Endometrial microvascular endothelial cells (primary cell): ENCODE data around the gene DPP4. TPM values are rescaled to one million over a fixed set of nuclear protein-coding genes. Genes with fewer than 3 reads are reported as not detected.

Experiments used
- in situ Hi-C: cut with HindIII; loops from 2 replicates; pipeline ENCODE4 v1.10.0; 2017; ENCODE audit warnings: low sequenced_read_pairs, low pct_unique_long_range_greater_than_20kb; ENCODE audit errors: inconsistent ontology term
- total RNA-seq: library from RNA; depleted of rRNA; stranded (reverse); fragments of >200 nt; gene quantifications from one replicate; pipeline ENCODE4 v1.2.3, GENCODE V29; 2015; ENCODE audit errors: inconsistent ontology term

DPP4 gene
- total RNA-seq, 1 donor from 2014 or later, result 99.1 TPM

DNA sequence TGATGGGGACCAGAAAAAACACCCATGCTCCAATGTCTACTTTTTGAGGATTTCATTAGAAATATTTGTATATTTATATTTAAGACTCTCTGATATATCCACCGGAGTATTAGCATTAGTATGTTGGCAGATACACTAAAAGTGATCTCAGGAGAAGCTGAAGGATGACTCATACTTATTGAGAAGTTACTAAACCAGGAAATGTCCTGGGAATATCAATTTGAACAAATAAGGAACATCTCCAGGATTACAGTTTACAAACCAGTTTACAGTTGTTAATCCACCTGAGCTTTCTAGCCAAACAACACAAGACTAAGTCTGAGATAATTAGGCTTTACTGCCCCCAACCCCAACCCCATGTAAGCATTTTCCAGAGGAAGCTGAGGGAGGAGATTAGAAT is 16.1 kb upstream of the DPP4 start:
- in situ Hi-C loops, result no loop called here

DNA sequence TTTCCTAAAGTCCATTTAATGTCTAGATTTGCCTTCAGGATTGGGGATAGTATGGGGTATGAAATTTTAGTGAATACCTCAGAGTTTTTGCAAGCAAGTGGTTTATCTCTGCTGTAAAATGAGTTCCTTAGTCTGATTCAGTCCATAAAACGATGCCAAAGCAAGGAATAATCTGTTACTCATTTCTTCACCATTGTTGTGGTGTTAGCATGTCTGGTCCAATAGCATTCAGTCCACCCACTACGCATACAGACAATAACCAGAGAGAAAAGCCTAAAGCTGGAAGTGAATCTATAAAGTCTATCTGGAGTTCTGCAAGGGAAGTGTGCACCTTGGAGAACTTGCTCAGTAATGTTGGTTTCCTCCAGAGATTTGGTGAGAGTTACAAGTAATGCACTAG is 12.9 kb upstream of the DPP4 start:
- in situ Hi-C loops, result no loop called here

DNA sequence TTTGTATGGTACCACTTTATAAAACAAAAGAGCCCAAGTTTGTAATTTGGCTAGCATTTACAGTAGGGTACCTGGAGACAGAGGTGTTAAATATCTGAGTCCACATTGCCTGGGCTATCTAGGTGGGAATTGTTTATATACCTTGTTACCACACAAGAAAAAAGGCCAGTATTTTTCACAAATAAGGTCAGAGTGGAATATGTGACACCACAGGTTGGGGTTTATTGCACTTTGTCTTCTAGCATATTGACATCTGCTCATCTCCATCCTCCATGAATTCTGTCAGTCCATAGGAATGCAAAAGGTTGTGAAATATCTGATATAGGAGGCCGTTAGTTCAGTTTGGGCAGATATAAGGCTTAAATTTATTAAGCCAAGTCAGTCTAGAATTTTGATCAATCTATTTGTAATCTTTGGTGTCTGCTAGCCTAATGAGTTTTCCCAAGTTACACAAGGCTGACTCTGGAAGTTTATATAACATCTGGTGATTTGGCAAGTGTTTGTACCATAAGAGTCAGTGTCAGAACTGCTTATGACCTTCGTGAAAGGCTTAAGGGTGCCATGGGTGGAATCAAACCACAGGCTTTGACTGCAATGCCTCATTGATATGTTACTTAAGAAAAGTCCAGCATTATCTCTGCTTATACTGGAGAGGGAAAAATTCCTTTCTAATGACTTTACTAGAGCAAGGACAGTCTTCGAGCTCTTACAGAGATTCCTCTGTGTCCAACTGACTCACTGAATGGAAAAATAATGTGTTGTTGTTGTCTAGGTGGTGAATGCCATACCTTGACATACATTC is 11.3 kb upstream of the DPP4 start:
- in situ Hi-C loops, result no loop called here

- in situ Hi-C loops, result no loop called here
Observed at GRCh38 chr2:162084536-162084935, 10.5 kb upstream of the DPP4 start.

DNA sequence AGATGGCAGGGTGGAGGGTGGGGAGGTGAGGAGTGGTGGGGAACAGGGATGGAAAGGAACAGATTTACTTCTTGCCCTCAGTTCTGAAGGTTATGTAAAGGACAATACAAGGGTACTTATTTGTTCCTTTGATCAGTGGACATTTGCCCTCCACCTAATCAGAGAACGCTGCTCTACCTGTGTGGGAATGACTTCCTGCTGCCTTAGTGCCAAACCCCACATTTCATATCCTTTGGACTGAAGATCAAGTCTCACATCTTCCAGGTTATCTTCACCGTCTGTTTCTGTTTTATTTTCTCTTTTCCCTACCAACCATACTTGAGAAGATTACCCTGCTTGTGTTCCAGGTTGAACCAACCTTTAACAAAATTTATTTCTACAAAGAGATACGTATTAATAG is 8.7 kb upstream of the DPP4 start:
- in situ Hi-C loops, result no loop called here

DNA sequence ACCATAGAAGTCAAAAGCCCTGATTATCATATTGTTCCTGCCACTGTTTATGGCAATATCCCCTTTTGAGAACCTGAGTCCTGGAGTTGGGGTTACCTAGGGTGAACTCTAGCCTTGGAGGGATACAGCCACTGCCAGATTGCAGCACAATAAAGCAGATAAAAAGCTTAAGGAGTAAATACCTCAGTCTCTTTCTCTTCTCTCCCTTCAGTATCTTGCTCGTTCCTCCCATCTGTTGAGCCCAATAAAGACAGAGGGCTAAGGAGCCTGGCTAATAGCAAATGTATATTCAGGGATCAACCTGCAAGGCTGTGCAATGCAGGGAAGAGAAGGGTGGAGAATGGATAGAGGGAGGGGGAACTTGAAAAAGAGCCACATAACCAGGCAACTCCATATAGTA is 8.0 kb upstream of the DPP4 start:
- in situ Hi-C loops, result no loop called here

GRCh38 chr2:162079514-162079913 is 5.5 kb upstream of the DPP4 start:
- in situ Hi-C loops, result no loop called here

DNA sequence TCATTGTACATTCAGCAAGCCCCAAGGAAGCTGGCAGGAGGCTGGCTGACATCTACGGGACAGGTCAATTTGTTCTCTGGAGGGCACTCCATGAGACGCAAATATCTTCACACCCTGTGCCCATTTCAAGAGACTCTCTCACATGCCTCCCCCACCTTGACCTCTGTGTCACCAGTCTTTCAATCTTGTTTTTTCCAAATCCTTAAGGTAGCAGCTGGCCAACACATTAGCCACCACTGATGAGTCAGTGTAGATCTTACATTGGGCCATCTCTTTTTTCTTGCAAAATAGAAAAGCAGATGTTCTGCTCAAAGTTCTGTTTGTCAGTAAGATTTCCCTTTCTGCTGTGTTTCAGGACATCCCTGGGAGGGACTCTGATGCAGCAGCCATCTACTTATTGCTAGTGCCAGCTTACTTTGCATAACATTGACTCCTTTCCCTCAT is 1.7 kb upstream of the DPP4 start:
- in situ Hi-C loops, result no loop called here

DNA sequence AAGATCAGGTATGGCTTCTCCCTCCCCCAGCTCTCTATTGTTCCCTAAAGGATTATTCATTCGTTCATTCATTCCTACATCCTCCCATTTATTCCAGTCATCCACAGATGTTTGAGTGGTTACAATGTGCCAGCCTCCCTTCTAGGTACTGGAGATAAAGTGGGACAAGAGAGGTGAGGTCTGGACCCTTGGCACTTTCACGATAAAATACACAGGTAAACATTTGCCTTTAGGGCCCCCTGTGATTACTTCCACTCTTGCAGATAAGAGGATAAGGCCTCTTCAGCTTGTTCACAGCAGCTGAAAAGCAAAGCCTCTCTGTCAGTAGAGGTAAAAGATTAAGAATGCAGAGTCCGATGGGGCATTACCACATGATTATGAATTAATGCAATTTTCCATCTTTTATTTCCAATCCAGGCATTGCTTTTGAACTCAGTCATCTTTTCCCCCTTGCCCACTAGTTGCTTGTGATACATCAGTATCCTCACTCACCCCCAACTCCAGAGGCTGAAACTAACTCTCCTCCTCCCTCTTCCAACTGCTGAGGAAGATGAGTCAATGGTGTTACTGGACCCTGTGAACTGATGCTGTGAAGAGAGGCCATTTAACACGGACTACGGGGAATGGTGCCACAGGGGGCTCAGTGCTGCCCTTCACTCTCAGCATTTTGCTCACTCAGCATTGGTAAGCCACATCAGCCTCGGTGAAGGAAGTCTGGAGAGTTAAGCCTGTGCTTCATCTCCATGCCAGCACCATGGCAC is 1.1 kb upstream of the DPP4 start:
- in situ Hi-C loops, result no loop called here

GRCh38 chr2:162074632-162074895 is 549 bp upstream of the DPP4 start:
- in situ Hi-C loops, result no loop called here

DNA sequence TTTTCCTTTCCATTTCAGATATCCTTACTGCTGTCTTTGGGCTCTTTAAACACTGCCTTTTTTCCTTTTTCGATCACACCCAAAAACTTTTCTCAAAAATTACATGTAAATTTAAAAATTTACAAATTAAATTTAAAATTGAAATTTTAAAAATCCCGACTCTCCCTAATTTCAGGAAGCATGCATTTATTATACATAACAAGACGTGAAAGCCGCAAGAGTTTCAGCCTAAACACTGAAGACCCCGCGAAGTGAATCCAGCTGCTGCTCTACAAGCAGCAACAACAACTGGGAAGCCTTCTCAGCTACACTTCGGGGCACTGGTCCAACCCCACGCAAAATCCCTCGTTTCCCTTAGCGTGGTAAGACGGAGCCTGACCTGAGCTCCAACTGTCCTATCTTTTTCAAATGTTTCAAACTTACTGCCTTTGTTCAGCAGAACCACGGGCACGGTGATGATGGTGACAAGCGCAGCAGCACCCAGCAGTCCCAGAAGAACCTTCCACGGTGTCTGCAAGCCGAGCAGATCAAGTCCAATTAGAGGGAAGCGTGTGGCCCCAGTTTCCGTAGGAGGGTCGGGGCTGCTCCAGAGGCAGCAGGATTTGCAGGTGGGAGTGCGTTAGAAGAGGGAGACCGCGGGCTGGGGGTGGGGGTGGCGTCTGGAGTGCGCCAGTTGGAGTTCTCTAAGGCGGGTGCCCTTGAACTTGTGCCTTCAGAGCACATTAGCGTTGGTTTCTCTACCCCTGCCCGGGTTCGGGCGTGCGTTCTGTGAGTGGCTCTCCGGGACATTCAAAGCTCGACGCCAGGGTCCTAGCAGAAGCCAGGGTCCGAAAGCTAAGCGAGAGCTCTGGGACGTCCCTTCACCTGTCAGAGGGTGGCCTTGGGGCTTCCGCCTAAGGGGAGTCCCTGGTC is 783 bp downstream of the DPP4 start:
- in situ Hi-C loops, result no loop called here

DNA sequence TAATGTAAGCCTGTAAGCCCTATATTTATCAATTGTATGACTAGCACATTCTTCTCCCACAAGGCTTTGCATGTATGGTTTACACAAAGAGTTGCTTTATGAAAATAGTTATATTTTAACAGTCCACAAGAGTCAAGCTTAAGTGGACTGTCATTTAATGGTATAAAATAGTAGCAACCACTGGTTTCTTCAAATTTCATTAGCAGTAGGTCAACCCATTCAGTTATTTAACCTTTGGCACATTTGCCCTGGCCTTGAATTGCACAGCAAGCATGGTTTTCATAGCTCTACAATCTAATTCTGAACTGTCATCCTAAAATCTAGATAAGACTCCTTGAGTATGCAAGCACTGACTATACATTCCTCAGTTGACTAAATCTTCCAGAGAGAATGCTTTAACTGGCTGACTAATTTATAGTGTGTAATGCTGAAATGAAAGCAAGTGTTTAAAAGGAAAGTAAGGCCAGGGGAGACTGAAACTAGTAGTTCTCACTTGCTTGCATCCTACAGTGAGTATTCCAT is 1.8 kb downstream of the DPP4 start:
- in situ Hi-C loops, result no loop called here

GRCh38 chr2:162071001-162071400 is 3.0 kb downstream of the DPP4 start:
- in situ Hi-C loops, result no loop called here

DNA sequence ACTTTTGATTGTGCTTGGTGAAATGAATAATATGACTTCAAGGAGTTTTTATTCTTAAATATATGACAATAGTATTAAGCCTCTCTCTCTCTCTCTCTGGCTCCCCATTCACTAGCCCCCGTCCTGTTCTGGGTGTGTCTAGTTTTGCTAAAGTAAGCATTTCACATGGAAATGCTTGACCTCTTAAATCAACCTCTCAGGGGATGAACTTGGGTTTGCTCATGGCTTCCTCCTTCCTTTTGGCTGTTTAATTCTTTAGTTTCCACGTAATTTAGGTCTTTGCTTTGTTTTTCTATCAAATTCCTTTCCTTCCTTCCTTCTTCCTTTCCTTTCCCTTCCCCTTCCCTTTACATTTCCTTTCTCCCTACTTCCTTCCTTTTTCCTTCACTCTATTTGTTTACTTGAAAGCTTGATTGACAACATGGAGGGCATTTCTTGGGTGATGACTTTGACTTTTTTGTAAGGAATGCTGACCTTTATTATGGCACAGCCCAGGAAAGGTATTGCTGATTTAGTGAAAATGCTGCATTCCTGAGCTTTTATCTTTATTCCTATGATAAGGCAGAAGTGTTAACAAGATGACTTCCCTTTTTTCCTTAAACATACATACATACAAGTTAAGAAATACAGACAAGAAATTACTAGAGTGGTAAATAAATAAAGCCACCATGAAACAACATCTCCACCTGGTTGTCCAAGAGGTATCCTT is 3.6 kb downstream of the DPP4 start:
- in situ Hi-C loops, result no loop called here

DNA sequence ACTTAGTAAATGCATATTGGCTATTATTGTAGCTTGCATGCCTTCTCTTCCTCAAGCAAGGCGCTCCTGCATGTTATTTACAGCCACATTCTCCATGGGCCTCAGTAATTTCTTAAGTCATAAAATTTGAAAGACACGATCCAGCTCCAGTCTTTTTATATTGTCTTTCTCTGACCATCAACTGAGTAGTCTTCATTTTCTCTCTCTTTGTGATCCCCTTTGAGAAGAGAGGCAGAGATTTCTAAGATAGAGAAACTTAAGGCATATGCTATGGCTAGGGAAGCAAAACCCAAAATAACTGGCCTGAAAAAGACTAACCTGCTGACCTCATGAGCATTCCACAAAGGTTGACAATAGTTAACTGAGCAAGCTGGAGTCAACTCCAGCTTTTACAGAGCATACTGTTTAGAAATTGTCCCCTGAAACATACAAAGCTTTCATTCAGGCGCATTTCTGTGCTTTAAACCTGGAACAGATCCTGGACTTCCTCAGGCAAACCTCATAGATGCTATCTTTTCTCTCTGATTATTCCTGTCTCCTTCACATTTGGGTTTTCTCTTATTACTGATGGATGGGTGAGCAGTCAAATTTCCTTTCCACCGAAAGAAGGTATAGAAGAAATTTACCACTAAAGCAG is 4.6 kb downstream of the DPP4 start:
- in situ Hi-C loops, result no loop called here

GRCh38 chr2:162067596-162067995 is 6.4 kb downstream of the DPP4 start:
- in situ Hi-C loops, result no loop called here

- in situ Hi-C loops, result no loop called here
Observed at GRCh38 chr2:162065767-162066166, 8.2 kb downstream of the DPP4 start.

- in situ Hi-C loops, result no loop called here
Observed at GRCh38 chr2:162063899-162064298, 10.1 kb downstream of the DPP4 start.
